HT1080 (cell line): ENCODE measurements around the gene C5orf46. TPM values are rescaled to one million over a fixed set of nuclear protein-coding genes. Genes with fewer than 3 reads are reported as not detected.
A peak's percentile ranks its signal among the peaks of the same experiment; 100 is the strongest.

Source experiments
- DNase-seq: peaks from one replicate; pipeline ENCODE4 v3.0.0-alpha.2; 2015; ENCODE audit warnings: low read depth
- total RNA-seq: library from RNA; depleted of rRNA; stranded (reverse); fragments of >200 nt; shearing (Covaris generic); gene quantifications from 2 replicates; pipeline ENCODE4 v1.2.3, GENCODE V29; 2014; rRNA removed

The C5orf46 gene
- total RNA-seq, 1 experiment from 2014 or later = 3.3 TPM

GRCh38 chr5:147859962-147860640, 46.2 kb downstream of the C5orf46 start:
- DNase-seq = no peak

- no peak for DNase-seq
Measured at GRCh38 chr5:147858565-147858964, 47.8 kb downstream of the C5orf46 start.

DNA sequence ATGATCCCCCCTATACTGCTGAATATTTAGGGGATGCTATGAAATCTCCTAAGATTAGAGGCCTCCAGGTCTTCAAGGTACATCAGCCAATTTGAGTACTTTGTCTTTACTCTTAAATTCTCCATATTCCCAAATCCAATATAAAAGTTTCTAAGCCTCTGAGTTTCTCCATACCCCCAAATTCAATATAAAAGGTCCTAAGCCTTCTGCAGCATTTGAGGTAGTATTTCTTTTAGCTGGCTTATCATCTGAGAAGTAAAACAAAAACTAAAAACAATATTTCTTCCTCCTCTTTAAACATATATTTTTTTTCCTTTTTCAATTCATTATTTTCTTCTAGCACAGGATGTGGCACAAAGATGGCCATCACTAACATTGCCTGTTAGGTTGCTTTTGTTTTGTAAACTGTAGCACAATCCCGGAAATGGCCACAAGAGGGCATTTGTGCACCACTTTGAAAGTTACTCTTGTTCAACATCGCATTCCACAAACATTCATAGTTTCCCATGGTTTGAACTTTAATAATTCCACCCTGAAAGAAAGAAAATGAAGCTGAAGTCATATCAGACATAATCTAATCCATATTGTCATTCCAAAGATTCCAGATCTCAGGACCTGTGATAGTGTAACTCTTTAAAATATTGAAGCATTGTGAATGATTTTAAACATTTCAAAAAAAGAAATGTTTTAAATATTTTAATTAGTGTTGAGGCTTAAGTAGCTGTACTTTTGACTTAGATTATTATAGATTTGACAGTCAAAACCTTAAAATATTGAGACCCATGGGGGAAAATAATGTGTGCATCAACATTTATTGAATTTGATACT, 48.8 kb downstream of the C5orf46 start:
- DNase-seq = peak; percentile 57

DNA sequence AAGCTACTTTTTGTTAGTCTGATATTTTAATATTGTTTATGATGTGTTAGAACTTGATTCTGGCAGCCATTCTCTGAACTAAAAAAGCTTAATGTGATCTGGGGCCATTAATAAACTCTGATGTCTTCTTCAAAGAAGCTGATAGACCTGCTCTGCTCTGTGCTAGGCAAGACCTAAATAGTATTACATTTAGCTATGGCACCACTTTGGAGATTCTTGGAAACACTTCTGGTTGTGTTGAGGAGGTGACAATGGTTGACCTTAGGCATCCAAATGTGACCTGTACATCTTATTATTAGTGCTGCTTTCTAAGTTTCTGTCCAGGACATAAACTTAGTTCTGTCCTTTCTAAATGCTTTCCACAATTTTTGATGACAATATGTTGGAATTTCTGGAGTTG, 49.5 kb downstream of the C5orf46 start:
- no peak for DNase-seq

DNA sequence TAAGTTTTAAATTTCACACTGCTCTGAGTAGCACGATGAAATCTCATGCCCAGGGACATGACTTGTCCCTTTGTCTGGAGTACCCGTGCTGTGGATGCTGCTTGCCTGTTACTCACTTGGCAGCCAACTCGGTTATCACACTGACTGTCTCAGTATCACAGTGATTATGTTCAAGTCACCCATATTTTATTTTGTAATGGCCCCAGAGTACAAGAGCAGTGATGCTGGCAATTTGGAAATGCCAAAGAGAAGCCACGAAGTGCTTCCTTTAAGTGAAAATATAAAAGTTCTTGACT, 50.6 kb downstream of the C5orf46 start:
- DNase-seq = no peak

DNA sequence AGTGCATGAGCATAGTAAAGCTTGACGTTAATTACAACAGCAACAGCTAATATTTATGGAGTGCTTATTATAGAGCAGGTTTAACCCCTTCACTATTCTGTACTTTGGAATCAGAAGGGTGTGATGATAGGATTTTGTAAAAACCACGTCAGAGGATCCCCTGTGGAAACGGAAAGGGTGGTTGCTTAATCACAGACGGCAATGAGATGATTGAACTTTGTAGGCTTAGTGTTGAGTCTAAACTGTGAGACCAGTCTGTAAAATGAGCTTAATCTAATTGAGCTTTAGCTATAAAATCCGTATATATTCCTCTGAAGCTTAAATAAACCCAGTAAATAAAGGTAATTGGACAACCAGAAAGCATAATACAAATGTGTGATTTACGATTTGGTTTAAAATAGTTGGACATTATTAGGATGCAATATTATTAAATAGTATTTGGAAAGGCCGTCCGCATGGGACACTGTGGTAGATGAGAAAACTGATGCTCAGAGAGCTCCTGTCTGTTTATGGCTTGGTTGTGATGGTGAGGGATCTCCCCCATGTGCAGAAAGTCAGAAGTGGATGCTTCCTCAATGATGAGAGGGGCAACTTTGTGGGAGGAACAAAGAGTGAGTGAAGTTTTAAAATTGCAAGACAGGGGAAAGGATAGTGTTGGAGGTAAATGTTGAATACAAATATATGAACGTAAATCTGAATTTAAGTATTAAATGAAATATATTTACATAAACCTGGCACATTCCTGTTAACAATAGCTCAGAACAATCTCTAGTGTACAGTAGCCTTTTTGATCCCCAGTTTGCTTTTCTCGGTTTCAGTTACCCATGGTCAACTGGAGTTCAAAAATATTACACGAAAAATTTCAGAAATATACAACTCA, 51.2 kb downstream of the C5orf46 start:
- no peak for DNase-seq

- no peak for DNase-seq
Measured at GRCh38 chr5:147854331-147854730, 52.0 kb downstream of the C5orf46 start.

DNA sequence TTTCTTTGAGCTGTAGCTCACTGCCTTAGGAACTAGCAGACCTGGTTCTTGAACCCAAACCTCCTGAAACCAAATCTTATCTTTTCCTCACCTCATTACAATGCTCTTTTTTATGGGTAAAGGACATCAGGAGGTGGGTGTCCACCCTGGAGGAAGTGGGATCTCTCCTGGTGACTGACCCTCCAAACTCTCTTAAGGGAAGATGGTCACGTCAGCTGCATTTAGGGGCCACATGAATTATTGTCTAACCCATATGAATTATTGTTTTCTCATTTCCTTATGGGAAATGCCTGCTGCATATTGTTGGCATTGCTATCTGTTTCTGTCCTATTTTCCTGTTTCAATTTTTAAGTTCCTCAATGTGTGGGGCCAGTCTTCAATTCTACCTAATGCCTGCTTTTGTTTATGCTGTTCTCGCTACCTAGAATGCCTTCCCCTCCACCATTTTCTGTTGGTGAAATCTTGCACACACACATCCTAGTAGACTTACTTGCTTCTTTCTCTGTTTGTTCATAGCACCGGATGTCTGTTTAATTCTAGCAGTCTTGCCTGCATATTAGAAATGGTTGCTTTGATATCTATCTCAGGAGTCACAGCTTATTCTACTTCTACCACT, 52.9 kb downstream of the C5orf46 start:
- no peak for DNase-seq

GRCh38 chr5:147852365-147852764, 54.0 kb downstream of the C5orf46 start:
- DNase-seq = no peak

- no peak for DNase-seq
Measured at GRCh38 chr5:147851578-147851977, 54.8 kb downstream of the C5orf46 start.

GRCh38 chr5:147849226-147849625, 57.1 kb downstream of the C5orf46 start:
- no peak for DNase-seq

DNA sequence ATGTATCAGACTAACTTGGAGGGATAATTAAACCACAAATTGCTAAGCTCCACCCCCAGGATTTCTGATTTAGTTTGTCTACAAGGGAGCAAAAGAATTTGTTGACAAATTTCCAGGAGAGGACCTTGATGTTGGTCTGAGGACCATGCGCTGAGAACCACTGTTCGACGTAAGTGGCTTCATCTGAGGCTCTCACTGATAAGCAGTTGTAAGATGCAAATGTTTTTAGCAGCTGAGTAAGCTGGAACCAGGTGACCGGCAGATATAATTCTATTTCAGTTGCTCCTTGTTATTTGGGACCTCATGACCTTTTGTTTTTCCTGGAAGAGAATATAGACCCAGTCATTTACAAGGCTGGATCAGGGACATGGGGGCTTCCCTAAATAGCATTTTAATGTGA, 60.7 kb downstream of the C5orf46 start:
- no peak for DNase-seq

DNA sequence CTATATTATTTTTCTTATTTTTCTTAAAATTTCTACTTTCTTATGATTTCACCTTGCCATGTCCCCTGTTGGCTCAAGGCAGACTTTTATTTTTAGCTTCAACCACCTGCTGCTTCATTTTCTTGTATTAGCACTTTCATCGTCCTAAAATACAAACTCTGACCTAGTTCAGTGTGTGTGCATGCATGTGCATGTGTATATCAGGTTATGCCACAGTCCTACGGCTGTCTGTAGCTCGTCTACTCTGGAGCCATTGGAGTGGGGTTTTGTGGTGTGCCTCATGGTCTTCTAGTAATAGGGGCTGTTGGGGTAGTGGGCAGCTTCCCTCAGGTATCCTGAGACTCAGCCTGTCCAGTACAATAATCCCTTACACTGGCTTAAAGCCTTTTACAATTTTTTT, 61.5 kb downstream of the C5orf46 start:
- no peak for DNase-seq

DNA sequence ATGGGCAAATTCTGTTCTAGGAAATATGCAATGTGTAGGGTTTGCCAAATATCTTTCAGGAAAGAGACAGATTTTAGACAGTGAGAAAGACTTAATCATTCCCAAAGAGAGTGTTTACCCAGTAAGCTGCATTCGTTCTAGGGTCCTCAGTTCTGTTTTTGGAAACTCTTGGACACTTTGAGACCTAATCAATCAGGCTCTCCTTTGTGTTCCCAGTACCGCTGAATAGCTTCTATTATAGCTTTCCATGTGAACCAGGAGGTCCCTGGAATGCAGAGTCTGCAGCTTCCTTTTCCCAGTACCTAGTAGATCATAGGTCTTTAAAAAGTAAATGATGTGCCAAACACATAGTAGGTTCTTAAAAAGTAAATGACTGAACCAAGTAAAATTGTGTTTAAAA, 63.5 kb downstream of the C5orf46 start:
- DNase-seq = no peak

Other genes starting within 250 kb of the C5orf46 start
- gene JAKMIP2, start 123.8 kb downstream of the C5orf46 start, total RNA-seq = 0.58 and 1.2 TPM in 2 replicates
- gene SPINK1, start 74.9 kb downstream of the C5orf46 start, total RNA-seq = not detected in 2 replicates
- not detected in 2 replicates for gene SCGB3A2, start 27.8 kb downstream of the C5orf46 start, total RNA-seq
- not detected in 2 replicates for gene SPINK5, start 157.4 kb upstream of the C5orf46 start, total RNA-seq